Activated CD8-positive, alpha-beta memory T cell treated with anti-CD3 and anti-CD28 coated beads, Interleukin-2, amount 50 U/mL, for 1 hour (primary cell): Measurements from ENCODE around the gene CFAP410.
"Not testable (repeated sequence)": the region's sequence is repeated elsewhere in the genome, so short reads cannot be mapped to it uniquely, and the experiment has no call there.

ENCODE experiments used
- DNase-seq: peaks from one replicate; pipeline ENCODE4 v3.0.0-alpha.2; 2020; ENCODE audit errors: extremely low read depth

Gene CFAP410

DNA sequence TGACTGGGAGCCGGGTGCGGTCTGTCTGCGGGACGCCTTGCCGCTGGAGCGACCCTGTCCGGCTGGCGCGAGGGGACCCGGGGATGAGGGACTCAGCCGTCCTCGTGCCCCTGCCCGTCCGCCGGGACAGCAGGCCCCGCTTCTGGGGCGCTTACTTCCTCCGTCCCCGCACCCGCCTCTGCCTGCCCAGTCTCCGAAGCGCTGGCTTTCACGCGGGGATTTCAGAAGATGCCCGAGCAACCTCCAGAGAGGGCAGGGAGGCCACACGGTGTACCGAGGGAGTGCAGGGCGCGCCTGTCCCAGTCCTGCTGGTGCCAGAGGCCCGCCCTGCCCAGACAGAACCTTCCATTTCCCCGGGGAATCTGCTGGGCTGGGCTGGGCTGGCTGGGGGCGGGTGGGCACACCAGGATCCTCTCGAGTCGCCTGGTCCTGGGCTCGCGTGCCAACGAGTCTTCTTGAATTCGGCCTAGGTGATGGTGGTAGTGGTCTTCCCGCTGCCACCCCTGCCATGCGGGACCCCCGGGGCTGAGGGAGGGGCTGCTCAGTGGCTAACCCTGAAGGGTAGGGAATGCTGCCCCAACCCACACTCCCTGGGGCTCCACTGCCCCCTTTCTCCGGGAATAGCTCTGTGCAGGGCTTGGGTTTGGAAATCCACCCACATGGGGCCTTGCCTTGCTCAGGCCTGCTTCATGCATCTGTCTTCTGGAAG, 11.7 kb upstream of the CFAP410 start:
- DNase-seq: no peak

- no peak for DNase-seq
Observed at GRCh38 chr21:44349847-44350772, 10.9 kb upstream of the CFAP410 start.

DNA sequence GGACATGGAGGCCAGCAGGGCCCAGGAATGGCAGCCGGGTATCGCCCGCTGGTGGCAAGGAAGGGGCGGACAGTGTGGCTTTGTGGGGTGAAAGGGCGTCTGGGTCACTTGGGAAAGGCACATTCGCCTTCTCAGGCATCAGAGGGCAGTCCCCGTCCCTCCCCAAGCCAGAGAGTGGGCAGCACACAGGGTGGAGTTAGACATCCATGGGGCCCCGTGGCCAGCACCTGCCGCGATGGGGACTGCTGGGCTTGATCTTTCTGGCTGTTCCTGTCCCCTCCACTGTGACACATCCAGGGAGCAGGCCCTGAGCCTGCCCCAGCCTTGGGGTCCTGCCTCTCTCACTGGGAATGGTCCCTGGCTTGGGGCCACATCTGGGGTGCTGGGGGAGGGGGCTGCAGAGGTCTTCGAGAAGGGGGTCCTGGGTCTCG, 10.2 kb upstream of the CFAP410 start:
- DNase-seq: no peak

DNA sequence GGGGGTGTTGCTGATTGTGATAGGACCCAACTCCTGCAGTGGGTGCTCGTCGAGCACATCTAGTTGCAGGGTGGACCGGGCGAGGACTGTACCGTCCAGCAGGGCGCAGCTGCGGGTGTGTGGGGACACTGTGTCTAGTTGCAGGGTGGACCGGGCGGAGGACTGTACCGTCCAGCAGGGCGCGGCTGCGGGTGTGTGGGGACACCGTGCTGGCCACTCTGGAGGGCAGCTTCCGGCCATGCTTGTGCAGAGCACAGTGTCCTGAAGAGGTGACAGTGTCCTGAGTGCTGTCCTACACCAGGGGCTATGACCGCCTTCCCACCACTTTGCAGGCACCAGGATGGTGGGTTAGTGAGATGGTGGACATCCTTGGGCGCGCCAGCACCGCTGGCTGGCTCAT, 9.7 kb upstream of the CFAP410 start:
- no peak for DNase-seq

DNA sequence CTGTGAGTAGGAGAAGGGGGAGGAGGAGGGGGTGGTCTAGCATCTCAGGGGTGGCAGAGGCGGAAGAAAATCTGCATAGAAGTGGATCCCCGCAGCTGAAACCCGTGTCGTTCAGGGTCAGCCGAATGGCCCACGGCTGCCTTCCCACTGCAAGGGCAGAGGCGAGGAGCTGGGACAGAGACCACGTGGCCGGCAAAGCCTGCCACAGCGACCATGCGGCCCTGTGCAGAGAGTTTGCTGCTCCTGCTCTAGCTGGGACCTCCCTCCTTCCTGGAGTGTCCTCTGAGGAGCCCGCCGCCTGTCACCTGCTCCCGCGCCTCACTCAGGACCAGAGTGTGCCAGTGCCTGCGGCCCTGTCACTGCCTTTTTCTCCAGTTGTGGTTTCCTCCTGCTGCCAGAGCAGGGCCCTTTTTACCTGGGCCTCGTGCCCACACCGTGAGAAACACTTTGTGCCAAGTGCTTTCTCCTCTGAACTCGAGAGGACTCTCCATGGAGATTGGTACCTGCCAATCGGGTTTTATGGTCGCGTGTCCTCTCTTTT, 8.8 kb upstream of the CFAP410 start:
- no peak for DNase-seq

DNA sequence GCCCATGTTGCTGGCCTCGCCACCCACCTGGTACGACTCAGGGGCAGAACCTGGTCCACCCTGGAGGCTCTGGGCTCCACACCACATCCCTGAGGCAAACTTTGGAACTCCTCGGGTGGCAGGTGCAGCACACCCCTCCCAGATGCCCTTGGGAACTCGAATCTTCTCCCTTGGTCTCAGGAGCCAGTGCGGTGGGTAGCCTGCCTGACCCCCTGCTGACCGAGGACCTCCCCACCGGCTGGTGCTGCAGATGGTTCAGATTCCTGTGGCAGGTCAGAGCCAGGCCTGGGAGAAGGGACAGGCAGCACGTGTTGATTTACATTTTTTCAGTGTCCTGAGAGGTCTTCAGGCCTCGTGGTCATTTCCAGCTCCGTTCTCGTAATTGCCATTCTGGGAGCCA, 6.3 kb upstream of the CFAP410 start:
- DNase-seq: no peak

DNA sequence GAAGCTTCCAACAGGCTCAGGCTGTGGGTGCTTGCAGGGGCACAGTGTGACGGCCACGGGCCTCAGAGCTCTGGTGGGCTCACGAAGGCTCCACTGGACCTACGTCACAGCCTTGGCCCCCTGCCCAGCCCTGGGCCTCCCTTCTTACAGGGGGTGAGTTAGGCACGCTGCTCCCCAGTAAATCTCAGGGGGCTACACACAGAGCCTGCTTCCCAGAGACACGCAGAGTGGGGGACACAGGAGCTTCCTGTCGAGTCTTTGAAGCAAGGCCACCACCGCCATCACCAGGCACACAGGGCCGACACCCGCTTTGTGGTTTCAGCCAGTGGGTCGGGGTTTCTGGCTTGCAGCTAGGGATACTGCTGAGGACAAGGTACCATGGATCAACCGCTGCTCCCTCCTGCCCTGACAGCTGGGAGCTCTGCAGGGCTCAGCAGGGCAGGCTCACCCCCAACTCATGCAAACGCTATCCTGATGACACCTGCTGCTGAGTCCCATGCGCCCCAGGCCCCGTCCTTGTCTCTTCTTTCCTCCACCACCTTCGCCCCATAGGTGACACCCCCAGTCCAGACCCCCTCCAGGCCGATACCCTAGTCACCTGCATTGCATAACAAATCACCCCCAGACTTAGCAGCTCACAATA, 5.5 kb upstream of the CFAP410 start:
- no peak for DNase-seq

- DNase-seq: not testable (repeated sequence)
Observed at GRCh38 chr21:44342981-44343380, 3.8 kb upstream of the CFAP410 start.

DNA sequence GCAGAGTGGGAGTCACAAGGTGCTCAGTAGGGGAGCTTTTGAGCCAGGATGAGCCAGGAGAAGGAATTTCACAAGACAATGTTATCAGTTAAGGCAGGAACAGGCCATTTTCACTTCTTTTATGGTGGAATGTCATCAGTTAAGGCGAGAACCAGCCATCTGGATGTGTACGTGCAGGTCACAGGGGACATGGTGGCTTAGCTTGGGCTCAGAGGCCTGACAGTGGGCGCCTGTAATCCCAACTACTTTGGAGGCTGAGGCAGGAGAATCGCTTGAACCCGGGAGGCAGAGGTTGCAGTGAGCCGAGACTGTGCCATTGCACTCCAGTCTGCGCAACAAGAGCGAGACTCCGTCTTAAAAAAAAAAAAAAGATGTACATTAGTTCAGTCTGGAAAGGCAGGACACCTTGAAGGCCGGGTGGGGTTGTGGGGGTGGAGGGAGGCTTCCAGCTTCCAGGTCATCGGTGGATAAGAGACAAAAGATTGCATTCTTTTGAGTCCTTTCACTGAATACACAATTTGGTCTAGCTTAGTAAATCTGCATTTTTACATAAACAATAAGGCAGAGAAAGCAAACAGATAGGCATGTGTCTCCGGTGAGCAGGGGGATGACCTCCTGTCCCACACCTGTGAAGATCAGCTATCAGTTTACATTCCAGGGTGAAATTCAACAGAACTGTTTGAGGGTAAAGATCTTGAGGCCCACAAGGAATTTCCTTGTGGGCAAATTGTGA, 2.7 kb upstream of the CFAP410 start:
- not testable (repeated sequence) for DNase-seq

DNA sequence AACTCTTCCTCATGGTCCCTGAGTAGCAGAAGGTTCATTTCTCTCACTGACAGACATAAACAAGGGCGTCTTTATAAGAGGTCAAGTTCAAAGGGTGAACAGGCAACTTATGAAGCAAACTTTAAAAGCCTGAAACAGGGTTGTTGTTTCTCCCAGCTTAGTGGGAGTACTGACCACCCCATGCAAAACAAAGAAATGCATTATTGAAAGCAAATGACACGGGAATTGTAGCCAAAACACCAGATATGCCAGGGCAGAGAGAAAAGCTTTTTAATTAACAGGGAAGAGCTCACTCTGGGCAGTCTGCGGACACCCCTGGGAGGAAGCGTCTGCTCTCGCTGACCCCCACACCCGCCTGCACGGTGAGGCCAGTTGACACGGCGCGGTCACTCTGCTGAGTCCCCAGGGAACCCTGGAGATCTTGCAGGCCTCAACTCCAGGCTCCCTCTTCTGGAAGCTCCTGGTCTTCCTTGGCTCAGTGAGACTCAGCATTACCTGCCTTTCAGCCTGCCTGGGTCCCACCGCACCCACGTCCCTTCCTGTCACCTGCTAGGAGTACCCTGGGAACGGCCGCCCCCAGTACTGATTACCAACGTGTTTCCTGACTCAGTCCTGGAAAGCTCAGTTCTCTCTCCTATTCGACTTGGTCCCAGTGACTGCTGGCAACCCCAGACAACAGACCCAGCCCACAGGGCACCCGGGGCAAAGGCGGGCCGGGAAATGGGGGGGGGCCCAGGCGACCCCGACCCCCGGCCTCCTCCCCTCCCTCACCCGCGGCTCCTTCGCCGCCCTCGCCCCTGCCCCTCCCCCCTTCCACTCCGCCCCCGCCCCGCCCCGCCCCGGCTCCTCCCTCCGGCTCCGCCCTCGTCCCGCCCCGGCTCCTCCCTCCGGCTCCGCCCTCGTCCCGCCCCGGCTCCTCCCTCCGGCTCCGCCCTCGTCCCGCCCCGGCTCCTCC, 972 bp downstream of the CFAP410 start:
- no peak for DNase-seq

- DNase-seq: no peak
Observed at GRCh38 chr21:44337449-44337848, 1.7 kb downstream of the CFAP410 start.

GRCh38 chr21:44335266-44336059, 3.7 kb downstream of the CFAP410 start:
- no peak for DNase-seq

- no peak for DNase-seq
Observed at GRCh38 chr21:44334329-44335030, 4.7 kb downstream of the CFAP410 start.

- DNase-seq: no peak
Observed at GRCh38 chr21:44333509-44334328, 5.5 kb downstream of the CFAP410 start.

DNA sequence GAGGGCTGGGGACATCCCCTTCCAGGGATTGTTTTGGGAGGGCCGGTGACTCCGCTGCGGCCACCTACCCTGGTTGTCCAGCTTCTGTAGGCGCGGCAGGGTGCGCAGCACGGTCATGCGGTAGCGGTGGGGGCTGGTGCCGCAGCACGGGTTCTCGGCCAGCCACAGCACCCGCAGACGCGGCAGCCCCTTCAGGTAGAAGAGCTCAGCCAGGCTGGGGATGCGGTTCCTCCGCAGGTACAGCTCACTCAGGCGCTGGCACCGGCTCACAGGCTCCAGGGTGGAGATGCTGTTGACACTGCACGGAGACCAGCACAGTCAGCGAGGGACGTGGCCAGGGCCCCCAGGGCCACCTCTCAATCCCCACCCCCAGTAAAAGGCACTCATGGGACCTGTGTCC, 6.2 kb downstream of the CFAP410 start:
- no peak for DNase-seq

DNA sequence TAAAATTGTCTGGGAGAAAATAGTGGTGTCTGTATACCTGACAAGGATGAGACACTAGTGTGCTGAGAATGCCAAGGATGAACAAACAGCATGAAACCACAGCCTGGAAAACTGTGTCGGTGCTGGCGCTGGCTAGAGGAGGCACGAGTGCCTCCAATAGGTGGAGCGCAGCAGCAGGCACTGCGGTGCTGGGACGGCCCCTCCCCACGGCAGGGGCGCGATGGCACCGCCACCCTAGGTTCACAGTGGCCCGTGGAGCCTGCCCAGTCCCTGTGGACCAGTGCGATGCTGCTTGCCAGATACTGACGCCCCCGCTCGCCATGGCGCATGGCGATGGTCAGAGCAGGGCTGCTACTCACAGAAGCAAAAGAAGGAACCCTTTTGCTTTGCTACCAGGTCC, 6.8 kb downstream of the CFAP410 start:
- DNase-seq: no peak

- no peak for DNase-seq
Observed at GRCh38 chr21:44331650-44332307, 7.4 kb downstream of the CFAP410 start.

GRCh38 chr21:44331209-44331608, 8.0 kb downstream of the CFAP410 start:
- DNase-seq: no peak
